Measurements from ENCODE around the gene EIF3B.
A peak's percentile ranks its signal among the peaks of the same experiment; 100 is the strongest.
"Not testable (repeated sequence)": the region's sequence is repeated elsewhere in the genome, so short reads cannot be mapped to it uniquely, and the experiment has no call there.

Gene EIF3B

GRCh38 chr7:2359610-2360009 lies 5.0 kb downstream of the EIF3B start:
- peak overlapping the region in 1 of 2 donors; percentile 93 for H3K27ac Mint-ChIP-seq
- ATAC-seq (no peak), DNase-seq (no peak)
- no peaks in the 10 kb centered on the region for H3K9me3 Mint-ChIP-seq
- H3K4me3 Mint-ChIP-seq = no peak overlapping the region
- no peaks in the 10 kb centered on the region for H3K27me3 Mint-ChIP-seq
- peaks cover 45% of the 10 kb centered on the region for H3K4me1 Mint-ChIP-seq

- no peak for DNase-seq
- Mint-ChIP-seq H3K4me3 (no peak overlapping the region), H3K4me1 (peaks cover 50% of the 10 kb centered on the region), H3K27me3 (no peaks in the 10 kb centered on the region), H3K27ac (peak overlapping the region in 1 of 2 donors; percentile 83), H3K9me3 (no peaks in the 10 kb centered on the region)
- no peak for ATAC-seq
These were observed 6.2 kb downstream of the EIF3B start for GRCh38 chr7:2360796-2361195.

- ATAC-seq = no peak
- peaks cover 33% of the 10 kb centered on the region for H3K4me1 Mint-ChIP-seq
These were observed 7.9 kb downstream of the EIF3B start for GRCh38 chr7:2362385-2363088.

GRCh38 chr7:2369139-2369538 lies 14.5 kb downstream of the EIF3B start:
- no peaks in the 10 kb centered on the region for H3K27me3 Mint-ChIP-seq
- no peak overlapping the region for H3K4me3 Mint-ChIP-seq
- H3K4me1 Mint-ChIP-seq = peaks cover 5% of the 10 kb centered on the region
- DNase-seq (no peak), ATAC-seq (no peak)
- no peaks in the 10 kb centered on the region for H3K9me3 Mint-ChIP-seq
- H3K27ac Mint-ChIP-seq = no peak overlapping the region

More at GRCh38 chr7:2362385-2363088, 7.9 kb downstream of the EIF3B start:
- no peak overlapping the region for H3K27ac Mint-ChIP-seq
- H3K4me3 Mint-ChIP-seq = no peak overlapping the region
- no peaks in the 10 kb centered on the region for H3K27me3 Mint-ChIP-seq
- no peaks in the 10 kb centered on the region for H3K9me3 Mint-ChIP-seq
- no peak for DNase-seq

- H3K27ac Mint-ChIP-seq = no peak overlapping the region
- no peak overlapping the region for H3K4me3 Mint-ChIP-seq
- ATAC-seq (no peak), DNase-seq (no peak)
- H3K9me3 Mint-ChIP-seq = no peaks in the 10 kb centered on the region
- no peaks in the 10 kb centered on the region for H3K4me1 Mint-ChIP-seq
- no peaks in the 10 kb centered on the region for H3K27me3 Mint-ChIP-seq
These were observed 16.7 kb downstream of the EIF3B start for GRCh38 chr7:2371329-2371728.

GRCh38 chr7:2372724-2373123 lies 18.1 kb downstream of the EIF3B start:
- H3K27me3 Mint-ChIP-seq = no peaks in the 10 kb centered on the region
- peaks cover 7% of the 10 kb centered on the region for H3K4me1 Mint-ChIP-seq
- DNase-seq (no peak), ATAC-seq (no peak)
- H3K4me3 Mint-ChIP-seq = no peak overlapping the region
- H3K27ac Mint-ChIP-seq = peak overlapping the region in 1 of 2 donors; percentile 88
- no peaks in the 10 kb centered on the region for H3K9me3 Mint-ChIP-seq

GRCh38 chr7:2373124-2373556 lies 18.5 kb downstream of the EIF3B start:
- Mint-ChIP-seq H3K27me3 (no peaks in the 10 kb centered on the region), H3K27ac (peak overlapping the region in 1 of 2 donors; percentile 86), H3K4me1 (peaks cover 11% of the 10 kb centered on the region), H3K4me3 (no peak overlapping the region), H3K9me3 (no peaks in the 10 kb centered on the region)
- DNase-seq = no peak
- ATAC-seq = peak; percentile 31

- no peaks in the 10 kb centered on the region for H3K9me3 Mint-ChIP-seq
- DNase-seq = no peak
- peaks cover 15% of the 10 kb centered on the region for H3K4me1 Mint-ChIP-seq
- H3K27ac Mint-ChIP-seq = no peak overlapping the region
- H3K27me3 Mint-ChIP-seq = no peaks in the 10 kb centered on the region
- H3K4me3 Mint-ChIP-seq = no peak overlapping the region
- ATAC-seq = no peak
These were observed 19.0 kb downstream of the EIF3B start for GRCh38 chr7:2373646-2374045.

GRCh38 chr7:2374401-2374800 lies 19.8 kb downstream of the EIF3B start:
- H3K4me3 Mint-ChIP-seq = no peak overlapping the region
- peaks cover 15% of the 10 kb centered on the region for H3K4me1 Mint-ChIP-seq
- no peak for ATAC-seq
- H3K9me3 Mint-ChIP-seq = no peaks in the 10 kb centered on the region
- peak overlapping the region in 1 of 2 donors; percentile 42 for H3K27ac Mint-ChIP-seq
- no peaks in the 10 kb centered on the region for H3K27me3 Mint-ChIP-seq
- DNase-seq = no peak

- Mint-ChIP-seq H3K9me3 (no peaks in the 10 kb centered on the region), H3K27ac (no peak overlapping the region), H3K27me3 (no peaks in the 10 kb centered on the region), H3K4me1 (peaks cover 15% of the 10 kb centered on the region), H3K4me3 (no peak overlapping the region)
- DNase-seq (no peak), ATAC-seq (no peak)
These were observed 20.5 kb downstream of the EIF3B start for GRCh38 chr7:2374830-2375728.

- no peak for ATAC-seq
- peaks cover 15% of the 10 kb centered on the region for H3K4me1 Mint-ChIP-seq
- no peaks in the 10 kb centered on the region for H3K9me3 Mint-ChIP-seq
These were observed 21.9 kb downstream of the EIF3B start for GRCh38 chr7:2376351-2377154.

GRCh38 chr7:2377492-2377891 lies 22.9 kb downstream of the EIF3B start:
- not testable (repeated sequence) for DNase-seq, H3K4me3 Mint-ChIP-seq, ATAC-seq, H3K9me3 Mint-ChIP-seq, H3K27me3 Mint-ChIP-seq
- H3K27ac Mint-ChIP-seq = peak overlapping the region in 1 of 2 donors; percentile 16
- peaks cover 15% of the 10 kb centered on the region for H3K4me1 Mint-ChIP-seq

More at GRCh38 chr7:2376351-2377154, 21.9 kb downstream of the EIF3B start:
- Mint-ChIP-seq H3K27ac (peak overlapping the region in 1 of 2 donors; percentile 6), H3K4me3 (no peak overlapping the region), H3K27me3 (no peaks in the 10 kb centered on the region)
- DNase-seq = no peak

GRCh38 chr7:2378125-2378524 lies 23.5 kb downstream of the EIF3B start:
- not testable (repeated sequence) for H3K9me3 Mint-ChIP-seq, H3K4me3 Mint-ChIP-seq, H3K27me3 Mint-ChIP-seq, ATAC-seq, H3K27ac Mint-ChIP-seq, DNase-seq
- H3K4me1 Mint-ChIP-seq = peaks cover 15% of the 10 kb centered on the region

- Mint-ChIP-seq H3K9me3 (no peaks in the 10 kb centered on the region), H3K4me1 (peaks cover 15% of the 10 kb centered on the region), H3K4me3 (no peak overlapping the region), H3K27ac (no peak overlapping the region), H3K27me3 (no peaks in the 10 kb centered on the region)
- ATAC-seq = no peak
- DNase-seq = no peak
These were observed 24.5 kb downstream of the EIF3B start for GRCh38 chr7:2379161-2379560.

- ATAC-seq = no peak
- Mint-ChIP-seq H3K4me3 (no peak overlapping the region), H3K9me3 (no peaks in the 10 kb centered on the region)
These were observed 25.3 kb downstream of the EIF3B start for GRCh38 chr7:2379821-2380450.

More at GRCh38 chr7:2379821-2380450, 25.3 kb downstream of the EIF3B start:
- H3K27me3 Mint-ChIP-seq = no peaks in the 10 kb centered on the region
- H3K27ac Mint-ChIP-seq = no peak overlapping the region
- no peak for DNase-seq
- H3K4me1 Mint-ChIP-seq = peaks cover 21% of the 10 kb centered on the region
